ENCODE data around the gene CPT1B. TPM values are rescaled to one million over a fixed set of nuclear protein-coding genes. Genes with fewer than 3 reads are reported as not detected.

Gene CPT1B
- total RNA-seq, 4 donors from 2014 or later, result 5.0 to 19.6 (median 14.6) TPM

DNA sequence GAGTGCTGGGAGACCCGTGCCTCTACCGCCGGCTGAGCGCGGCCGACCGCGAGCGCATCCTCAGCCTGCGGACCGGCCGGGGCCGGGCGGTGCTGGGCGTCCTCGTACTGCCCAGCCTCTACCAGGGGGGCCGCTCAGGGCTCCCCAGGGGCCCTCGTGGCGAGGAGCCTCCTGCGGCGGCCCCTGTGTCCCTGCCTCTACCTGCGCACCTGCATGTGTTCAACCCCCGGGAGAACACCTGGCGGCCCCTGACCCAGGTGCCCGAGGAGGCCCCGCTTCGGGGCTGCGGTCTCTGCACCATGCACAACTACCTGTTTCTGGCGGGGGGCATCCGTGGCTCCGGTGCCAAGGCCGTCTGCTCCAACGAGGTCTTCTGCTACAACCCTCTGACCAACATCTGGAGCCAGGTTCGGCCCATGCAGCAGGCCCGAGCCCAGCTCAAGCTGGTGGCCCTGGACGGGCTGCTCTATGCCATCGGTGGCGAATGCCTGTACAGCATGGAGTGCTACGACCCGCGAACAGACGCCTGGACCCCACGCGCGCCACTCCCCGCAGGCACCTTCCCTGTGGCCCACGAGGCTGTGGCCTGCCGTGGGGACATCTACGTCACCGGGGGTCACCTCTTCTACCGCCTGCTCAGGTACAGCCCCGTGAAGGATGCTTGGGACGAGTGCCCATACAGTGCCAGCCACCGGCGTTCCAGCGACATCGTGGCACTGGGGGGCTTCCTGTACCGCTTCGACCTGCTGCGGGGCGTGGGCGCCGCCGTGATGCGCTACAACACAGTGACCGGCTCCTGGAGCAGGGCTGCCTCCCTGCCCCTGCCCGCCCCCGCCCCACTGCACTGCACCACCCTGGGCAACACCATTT lies 29.1 kb downstream of the CPT1B start:
- Histone ChIP-seq H3K9me3 (no peaks in the 10 kb centered on the region), H3K27ac (replicated peaks in 1 of 4) (no peak overlapping the region), H3K27me3 (peaks cover 9 to 83% (median 22%) of the 10 kb centered on the region in 4 donors), H3K4me1 (peaks cover 12 to 34% (median 30%) of the 10 kb centered on the region in 4 donors), H3K36me3 (no peaks in the 10 kb centered on the region), H3K4me3 (peak overlapping the region; percentile 30 to 48 (median 36))
- TF ChIP-seq, protein P1, sequence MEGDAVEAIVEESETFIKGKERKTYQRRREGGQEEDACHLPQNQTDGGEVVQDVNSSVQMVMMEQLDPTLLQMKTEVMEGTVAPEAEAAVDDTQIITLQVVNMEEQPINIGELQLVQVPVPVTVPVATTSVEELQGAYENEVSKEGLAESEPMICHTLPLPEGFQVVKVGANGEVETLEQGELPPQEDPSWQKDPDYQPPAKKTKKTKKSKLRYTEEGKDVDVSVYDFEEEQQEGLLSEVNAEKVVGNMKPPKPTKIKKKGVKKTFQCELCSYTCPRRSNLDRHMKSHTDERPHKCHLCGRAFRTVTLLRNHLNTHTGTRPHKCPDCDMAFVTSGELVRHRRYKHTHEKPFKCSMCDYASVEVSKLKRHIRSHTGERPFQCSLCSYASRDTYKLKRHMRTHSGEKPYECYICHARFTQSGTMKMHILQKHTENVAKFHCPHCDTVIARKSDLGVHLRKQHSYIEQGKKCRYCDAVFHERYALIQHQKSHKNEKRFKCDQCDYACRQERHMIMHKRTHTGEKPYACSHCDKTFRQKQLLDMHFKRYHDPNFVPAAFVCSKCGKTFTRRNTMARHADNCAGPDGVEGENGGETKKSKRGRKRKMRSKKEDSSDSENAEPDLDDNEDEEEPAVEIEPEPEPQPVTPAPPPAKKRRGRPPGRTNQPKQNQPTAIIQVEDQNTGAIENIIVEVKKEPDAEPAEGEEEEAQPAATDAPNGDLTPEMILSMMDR (IDR thresholded peaks at IDR 0.05), result no peak
- TF ChIP-seq EP300 (IDR thresholded peaks at IDR 0.05), result no peak
- TF ChIP-seq POLR2A (IDR thresholded peaks at IDR 0.05; ENCODE audit: low read depth), result no peak
- TF ChIP-seq POLR2AphosphoS5 (IDR thresholded peaks at IDR 0.05), result no peak
- intact Hi-C loops (cut with DNase I), result no loop called here
- DNase-seq (ENCODE audit: extremely low spot score), result no peak
- WGBS, result 81% methylated on average over 41 of the region's 68 CpGs

DNA sequence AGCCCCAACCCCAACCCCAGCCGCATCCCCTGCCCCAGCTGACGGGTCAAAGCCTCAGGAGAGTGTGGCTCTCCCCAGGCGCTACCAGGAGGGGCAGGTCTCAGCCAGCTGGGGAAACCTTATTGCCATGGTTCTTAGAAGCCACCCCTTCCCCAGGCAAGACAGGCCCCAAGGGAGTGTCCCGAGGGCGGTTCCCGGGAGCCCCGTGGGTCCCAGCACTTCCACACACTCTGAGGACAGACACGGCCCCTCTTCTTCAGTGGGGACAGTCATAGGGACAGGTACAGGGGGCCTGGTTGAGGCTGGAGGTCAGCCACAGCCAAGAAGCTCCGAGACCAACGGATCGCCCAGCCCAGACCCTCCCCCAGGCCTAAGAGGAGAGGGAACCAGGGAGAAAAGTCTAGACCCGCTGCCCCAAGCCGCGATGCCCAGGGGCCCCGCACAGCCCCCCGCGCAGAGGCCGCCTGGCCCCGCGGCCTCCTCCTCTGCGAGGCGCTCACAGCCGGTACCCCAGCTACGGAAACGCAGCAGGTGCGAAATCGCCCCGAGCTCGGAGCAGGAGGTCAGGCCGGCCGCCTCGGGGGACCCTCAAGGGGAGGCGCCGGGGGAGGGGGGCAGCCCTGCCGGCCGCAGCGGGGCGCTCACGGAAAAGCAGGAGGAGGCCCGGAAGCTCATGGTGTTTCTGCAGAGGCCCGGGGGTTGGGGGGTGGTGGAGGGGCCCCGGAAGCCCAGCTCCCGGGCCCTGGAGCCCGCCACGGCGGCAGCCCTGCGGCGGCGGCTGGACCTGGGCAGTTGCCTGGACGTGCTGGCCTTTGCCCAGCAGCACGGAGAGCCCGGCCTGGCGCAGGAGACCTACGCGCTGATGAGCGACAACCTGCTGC lies 29.9 kb downstream of the CPT1B start:
- peak overlapping the region; percentile 30 to 48 (median 36) for H3K4me3 ChIP-seq
- TF ChIP-seq, protein P1 (IDR thresholded peaks at IDR 0.05), result no peak
- no peak for TF ChIP-seq POLR2A (IDR thresholded peaks at IDR 0.05; ENCODE audit: low read depth)
- no peak for TF ChIP-seq EP300 (IDR thresholded peaks at IDR 0.05)
- no peak for TF ChIP-seq POLR2AphosphoS5 (IDR thresholded peaks at IDR 0.05)
- no peak overlapping the region for H3K27ac ChIP-seq (replicated peaks in 1 of 4)
- DNase-seq (ENCODE audit: extremely low spot score), result no peak
- intact Hi-C loops (cut with DNase I), result no loop called here
- no peaks in the 10 kb centered on the region for H3K9me3 ChIP-seq
- H3K4me1 ChIP-seq, result peaks cover 17 to 37% (median 35%) of the 10 kb centered on the region in 4 donors
- no peaks in the 10 kb centered on the region for H3K36me3 ChIP-seq
- H3K27me3 ChIP-seq, result peaks cover 9 to 91% (median 22%) of the 10 kb centered on the region in 4 donors
- WGBS, result 16% methylated on average over 5 of the region's 56 CpGs

DNA sequence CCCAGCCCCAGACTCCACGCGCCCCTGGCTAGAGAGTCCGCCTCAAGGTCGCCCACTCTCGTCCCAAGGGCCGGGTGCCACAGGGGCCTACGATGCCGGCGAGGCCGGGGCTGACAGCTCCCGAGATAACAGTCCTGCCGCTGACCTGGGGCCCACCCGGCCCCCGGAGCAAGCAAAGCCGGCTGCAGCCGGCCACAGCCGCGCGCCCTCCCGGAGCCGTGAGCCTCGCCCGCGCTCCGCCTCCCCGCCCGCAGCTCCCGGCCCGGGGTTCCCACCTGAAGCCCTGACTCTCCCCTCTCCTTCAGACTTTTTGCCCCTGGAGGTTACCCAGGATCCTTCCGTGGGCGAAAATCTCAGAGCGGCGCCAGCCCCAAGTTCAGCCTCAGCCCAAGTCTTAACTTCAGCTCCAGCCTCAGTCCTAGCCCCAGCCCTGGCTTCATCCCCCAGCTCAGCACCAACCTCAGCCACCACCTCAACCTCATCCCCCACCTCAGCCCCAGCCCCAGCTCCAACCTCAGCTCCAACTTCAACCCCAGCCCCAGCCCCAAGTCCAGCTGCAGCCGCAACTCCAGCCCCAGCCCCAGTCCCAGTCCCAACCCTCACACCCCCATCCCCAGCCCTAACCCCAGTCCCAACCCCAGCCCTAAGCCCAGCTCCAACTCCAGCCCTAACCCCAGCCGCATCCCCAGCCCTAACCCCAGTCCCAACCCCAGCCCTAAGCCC lies 30.8 kb downstream of the CPT1B start:
- Histone ChIP-seq H3K4me3 (no peak overlapping the region), H3K4me1 (peaks cover 17 to 37% (median 35%) of the 10 kb centered on the region in 4 donors), H3K27ac (replicated peaks in 1 of 4) (no peak overlapping the region), H3K9me3 (no peaks in the 10 kb centered on the region), H3K36me3 (no peaks in the 10 kb centered on the region), H3K27me3 (peaks cover 9 to 92% (median 22%) of the 10 kb centered on the region in 4 donors)
- no peak for TF ChIP-seq EP300 (IDR thresholded peaks at IDR 0.05)
- TF ChIP-seq, protein P1 (IDR thresholded peaks at IDR 0.05), result no peak
- TF ChIP-seq POLR2A (IDR thresholded peaks at IDR 0.05; ENCODE audit: low read depth), result no peak
- no peak for TF ChIP-seq POLR2AphosphoS5 (IDR thresholded peaks at IDR 0.05)
- WGBS, result 60% methylated on average over 6 of the region's 35 CpGs
- intact Hi-C loops (cut with DNase I), result no loop called here
- no peak for DNase-seq (ENCODE audit: extremely low spot score)

All from esophagus muscularis mucosa (tissue), 4 donors.